ENCODE data around the gene CPA5. TPM values are rescaled to one million over a fixed set of nuclear protein-coding genes. Genes with fewer than 3 reads are reported as not detected.

Gene CPA5
- total RNA-seq, 1 experiment from 2014 or later: not detected

- H3K23ac ChIP-seq (ENCODE audit: insufficient read length, low read depth, low read length): no peak overlapping the region
- no peak overlapping the region for H3K4me2 ChIP-seq (ENCODE audit: insufficient read depth, insufficient read length, low read length)
- no peak overlapping the region for H3K18ac ChIP-seq (ENCODE audit: insufficient read length, low read depth, low read length)
- no peaks in the 10 kb centered on the region for H3K36me3 Mint-ChIP-seq (ENCODE audit: insufficient read depth in 1 of 3, low read depth in 3 of 3)
- no peak overlapping the region for H2BK5ac ChIP-seq (ENCODE audit: insufficient read length, low read length)
- H3K23me2 ChIP-seq (ENCODE audit: insufficient read length, low read depth, low read length, poor library complexity, severe bottlenecking): no peaks in the 10 kb centered on the region
- no peak overlapping the region for H3K4ac ChIP-seq (ENCODE audit: low read depth, low read length)
- H2BK20ac ChIP-seq (ENCODE audit: low read depth, low read length, poor library complexity, severe bottlenecking): no peak overlapping the region
- H3K4me1 ChIP-seq (ENCODE audit: insufficient read depth, low read length): no peaks in the 10 kb centered on the region
- H3K4me3 Mint-ChIP-seq: no peak overlapping the region
- H4K91ac ChIP-seq (ENCODE audit: insufficient read length, low read depth, low read length): no peak overlapping the region
- H2AFZ ChIP-seq (ENCODE audit: low read length): no peak overlapping the region
- no peaks in the 10 kb centered on the region for H3K9me3 ChIP-seq (ENCODE audit: control insufficient read depth, low read depth, low read length)
- no peak overlapping the region for H2BK15ac ChIP-seq (ENCODE audit: low read depth, low read length)
- H3K79me1 ChIP-seq (ENCODE audit: insufficient read depth, low read depth, low read length, poor library complexity, severe bottlenecking): no peaks in the 10 kb centered on the region
- no CpG with 5 or more reads among the region's 2 CpGs for WGBS (ENCODE audit: extremely low coverage, insufficient read length, low lambda C conversion rate)
- no peak overlapping the region for H4K5ac ChIP-seq (ENCODE audit: insufficient read length, low read depth, low read length)
- DNase-seq: no peak
- H2AK5ac ChIP-seq (ENCODE audit: insufficient read length, low read length): no peak overlapping the region
- no peaks in the 10 kb centered on the region for H3K79me2 ChIP-seq (ENCODE audit: insufficient read depth, low read length)
- H4K20me1 ChIP-seq (ENCODE audit: control insufficient read depth, insufficient read depth, insufficient read length): no peaks in the 10 kb centered on the region
- H3K4me1 Mint-ChIP-seq: no peaks in the 10 kb centered on the region
- no peak overlapping the region for H3T11ph ChIP-seq (ENCODE audit: low read length)
- H3K9ac ChIP-seq (ENCODE audit: extremely low read depth, insufficient read length, low read length): no peak overlapping the region
- no peak for TF ChIP-seq CTCF (conservative IDR thresholded peaks at IDR 0.05)
- H3K56ac ChIP-seq (ENCODE audit: insufficient read length, low read depth, low read length): no peak overlapping the region
- H3K9me3 Mint-ChIP-seq: no peaks in the 10 kb centered on the region
- no peak overlapping the region for H2BK12ac ChIP-seq (ENCODE audit: insufficient read length, low read depth, low read length)
- H3K27ac ChIP-seq (ENCODE audit: insufficient read length, low read depth, low read length): no peak overlapping the region
- no peak overlapping the region for H3K27ac Mint-ChIP-seq
- H4K8ac ChIP-seq (replicated peaks; ENCODE audit: insufficient read length, low read depth, low read length): no peak overlapping the region
- peaks cover 1% of the 10 kb centered on the region; the same call in 1 of the 2 replicates for H3K27me3 Mint-ChIP-seq (ENCODE audit: low read depth)
- H2BK120ac ChIP-seq (ENCODE audit: low read depth, low read length, poor library complexity, severe bottlenecking): no peak overlapping the region
- H3K27me3 ChIP-seq (ENCODE audit: insufficient read depth, low read length): no peaks in the 10 kb centered on the region
- no peak overlapping the region for H3K14ac ChIP-seq (ENCODE audit: insufficient read depth, low read length)
Observed at GRCh38 chr7:130303127-130303526, 41.5 kb upstream of the CPA5 start.
